PC-9 (cell line): ENCODE results near the gene ALAS2. TPM values are rescaled to one million over a fixed set of nuclear protein-coding genes. Genes with fewer than 3 reads are reported as not detected.

Source experiments
- BruUV-seq: library from RNA; stranded (reverse); fragments of 400-500 nt; replicated peaks from 2 replicates; lab custom pipeline; 2021; lab: Mats Ljungman, UMichigan
- CTCF ChIA-PET: fragments of 300-600 bp; sonication (Branson Sonifier 250); formaldehyde crosslinking; loops from one replicate; lab custom pipeline; 2022; ENCODE audit warnings: antibody characterized with exemption; lab: Charles Lee
- POLR2A ChIA-PET: fragments of 300-600 bp; sonication (Branson Sonifier 250); formaldehyde crosslinking; loops from one replicate; lab custom pipeline; 2022; ENCODE audit warnings: antibody characterized with exemption; ENCODE audit not compliant: unreplicated experiment; lab: Charles Lee
- DNase-seq, 2 experiments: peaks; one replicate each; pipeline versions ENCODE4 v3.0.0 to v3.0.0-alpha.2; 2015 to 2022; ENCODE audit warnings: mixed read lengths in 1 of 2
- H2AFZ ChIP-seq: fragments of 200-600 bp; sonication (generic); 2 replicates; pipeline ENCODE4 v1.8.1; 2017; ENCODE audit warnings: antibody characterized with exemption
- H3F3A ChIP-seq: fragments of 200-600 bp; sonication (generic); 2 replicates; pipeline ENCODE4 v1.8.1; 2017; ENCODE audit warnings: antibody characterized with exemption, mild to moderate bottlenecking, low read depth; ENCODE audit not compliant: insufficient read depth
- H3K27ac ChIP-seq: fragments of 200-600 bp; sonication (generic); 2 replicates; pipeline ENCODE4 v1.6.1; 2016; ENCODE audit warnings: mixed run types
- H3K27me3 ChIP-seq: fragments of 200-600 bp; sonication (generic); 2 replicates; pipeline ENCODE4 v1.6.1; 2016; ENCODE audit warnings: low read depth, mixed run types; ENCODE audit not compliant: insufficient read depth
- H3K36me3 ChIP-seq: fragments of 200-600 bp; sonication (generic); 2 replicates; pipeline ENCODE4 v1.6.1; 2016; ENCODE audit warnings: low read depth, mixed run types
- H3K4me1 ChIP-seq: fragments of 200-600 bp; sonication (generic); replicated peaks from 2 replicates; pipeline ENCODE4 v1.6.1; 2016; ENCODE audit warnings: mixed run types; ENCODE audit not compliant: insufficient read depth
- H3K4me2 ChIP-seq: fragments of 200-600 bp; sonication (generic); 2 replicates; pipeline ENCODE4 v1.6.1; 2017; ENCODE audit warnings: mixed run types
- H3K4me3 ChIP-seq: fragments of 200-600 bp; sonication (generic); 2 replicates; pipeline ENCODE4 v1.6.1; 2016; ENCODE audit warnings: mixed run types
- H3K79me2 ChIP-seq: fragments of 200-600 bp; sonication (generic); 2 replicates; pipeline ENCODE4 v1.6.1; 2017; ENCODE audit warnings: low read depth, mixed run types
- H3K9me2 ChIP-seq: fragments of 200-600 bp; sonication (generic); 2 replicates; pipeline ENCODE4 v1.8.1; 2017; ENCODE audit warnings: mild to moderate bottlenecking; ENCODE audit not compliant: insufficient read depth
- H3K9me3 ChIP-seq: fragments of 200-600 bp; sonication (generic); 2 replicates; pipeline ENCODE4 v1.8.1; 2016; ENCODE audit warnings: low read depth; ENCODE audit not compliant: insufficient read depth
- H4K20me1 ChIP-seq: fragments of 200-600 bp; sonication (generic); 2 replicates; pipeline ENCODE4 v1.8.1; 2017; ENCODE audit not compliant: insufficient read depth
- CTCF ChIP-seq: fragments of 200-600 bp; sonication (generic); conservative IDR thresholded peaks from 2 replicates; pipeline ENCODE4 v1.6.1; 2017; ENCODE audit warnings: mixed run types, antibody characterized with exemption, mild to moderate bottlenecking, moderate library complexity
- EZH2 ChIP-seq: fragments of 200-600 bp; sonication (generic); IDR thresholded peaks from 2 replicates; pipeline ENCODE4 v1.8.0; 2017; ENCODE audit warnings: antibody characterized with exemption, low read depth
- intact Hi-C: fragments of 100-400 bp; cut with micrococcal nuclease; formaldehyde crosslinking; loops from one replicate; pipeline ENCODE4 v1.10.0; 2022; ENCODE audit not compliant: unreplicated experiment
- total RNA-seq: library from RNA; stranded (reverse); gene quantifications from 2 replicates; pipeline ENCODE4 v1.2.3, GENCODE V29; 2021

Gene ALAS2
- total RNA-seq, 1 experiment from 2014 or later = not detected

- TF ChIP-seq EZH2 = no peak
- TF ChIP-seq CTCF = no peak
- Histone ChIP-seq H4K20me1 (no peaks in the 10 kb centered on the region), H3K4me2 (no peak overlapping the region), H3K27me3 (no peaks in the 10 kb centered on the region), H3K36me3 (no peaks in the 10 kb centered on the region), H2AFZ (no peak overlapping the region), H3K27ac (no peak overlapping the region), H3F3A (no peaks in the 10 kb centered on the region), H3K4me1 (no peaks in the 10 kb centered on the region), H3K9me2 (no peaks in the 10 kb centered on the region), H3K4me3 (no peak overlapping the region), H3K9me3 (no peaks in the 10 kb centered on the region), H3K79me2 (no peaks in the 10 kb centered on the region)
- intact Hi-C loops = no loop called here
- no peak for DNase-seq
- ChIA-PET POLR2A (no interaction called here), CTCF (no interaction called here)
- no TSS peak for BruUV-seq
Measured at GRCh38 chrX:55029291-55029690, 1.5 kb downstream of the ALAS2 start.

GRCh38 chrX:55028611-55029010 lies 2.2 kb downstream of the ALAS2 start:
- H3K4me2 ChIP-seq = no peak overlapping the region
- CTCF ChIA-PET = no interaction called here
- TF ChIP-seq EZH2 (no peak), CTCF (no peak)
- no peaks in the 10 kb centered on the region for H3F3A ChIP-seq
- BruUV-seq = no TSS peak
- intact Hi-C loops = no loop called here
- POLR2A ChIA-PET = no interaction called here
- H3K27ac ChIP-seq = no peak overlapping the region
- H3K9me2 ChIP-seq = no peaks in the 10 kb centered on the region
- DNase-seq = no peak
- no peaks in the 10 kb centered on the region for H3K79me2 ChIP-seq
- no peaks in the 10 kb centered on the region for H4K20me1 ChIP-seq
- H3K4me3 ChIP-seq = no peak overlapping the region
- H3K4me1 ChIP-seq = no peaks in the 10 kb centered on the region
- H3K36me3 ChIP-seq = no peaks in the 10 kb centered on the region
- no peak overlapping the region for H2AFZ ChIP-seq
- H3K9me3 ChIP-seq = no peaks in the 10 kb centered on the region
- no peaks in the 10 kb centered on the region for H3K27me3 ChIP-seq

- Histone ChIP-seq H3K27ac (no peak overlapping the region), H3K36me3 (no peaks in the 10 kb centered on the region), H3K4me2 (no peak overlapping the region), H3K4me3 (no peak overlapping the region), H3K4me1 (no peaks in the 10 kb centered on the region), H2AFZ (no peak overlapping the region), H4K20me1 (no peaks in the 10 kb centered on the region), H3K9me2 (no peaks in the 10 kb centered on the region), H3K27me3 (no peaks in the 10 kb centered on the region), H3F3A (no peaks in the 10 kb centered on the region), H3K79me2 (no peaks in the 10 kb centered on the region), H3K9me3 (no peaks in the 10 kb centered on the region)
- no TSS peak for BruUV-seq
- POLR2A ChIA-PET = no interaction called here
- DNase-seq = no peak
- intact Hi-C loops = no loop called here
- TF ChIP-seq CTCF (no peak), EZH2 (no peak)
- CTCF ChIA-PET = no interaction called here
Measured at GRCh38 chrX:55028040-55028439, 2.7 kb downstream of the ALAS2 start.
